HG03066 (cell line): Measurements from ENCODE around the gene SUN1.
A peak's percentile ranks its signal among the peaks of the same experiment; 100 is the strongest.
"Not testable (repeated sequence)": the region's sequence is repeated elsewhere in the genome, so short reads cannot be mapped to it uniquely, and the experiment has no call there.

Source experiments
- ATAC-seq: cut with Tn5 transposase; IDR thresholded peaks from one replicate; pipeline ENCODE4 v1.9.1; 2021; ENCODE audit warnings: low read depth; ENCODE audit not compliant: unreplicated experiment

SUN1 gene

DNA sequence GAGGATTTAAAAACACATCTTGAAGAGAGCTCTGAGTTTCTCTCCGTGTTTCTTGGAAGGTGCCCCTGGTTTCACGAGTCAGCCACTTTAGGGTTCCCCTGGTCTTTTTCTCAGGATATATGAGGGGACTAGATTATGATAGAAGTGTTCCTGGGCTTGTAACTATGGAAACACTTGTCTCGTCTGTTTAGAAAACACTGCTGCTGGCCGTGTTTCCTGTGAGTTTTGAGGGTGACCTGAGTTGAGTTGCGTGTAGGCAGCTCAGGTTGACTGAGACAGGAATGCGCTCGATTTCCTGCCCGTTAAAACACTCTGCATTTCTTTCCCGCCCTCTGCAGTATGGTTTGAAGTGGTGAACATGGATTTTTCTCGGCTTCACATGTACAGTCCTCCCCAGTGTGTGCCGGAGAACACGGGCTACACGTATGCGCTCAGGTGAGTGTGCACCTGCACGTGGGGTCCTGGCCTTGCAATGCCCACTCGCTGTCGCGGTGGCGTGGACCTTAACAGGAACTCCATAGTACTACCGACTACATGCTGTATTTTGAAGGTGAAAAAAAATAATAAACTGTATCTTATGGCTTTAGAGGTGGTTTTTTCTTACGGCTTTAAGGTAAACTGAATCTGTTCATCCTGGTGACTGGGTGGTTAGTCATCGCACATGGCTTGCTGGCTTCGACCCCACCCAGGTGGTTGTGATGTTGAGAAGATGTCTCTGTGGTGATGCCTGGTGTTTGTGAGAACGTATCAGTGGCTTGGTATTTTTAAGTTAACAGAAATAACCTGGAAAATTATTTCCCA is at the start of gene SUN1:
Gene SUN1, plus strand, starts transcription at position 310 of the 801 bp plus-strand sequence. Its CDS starts 49 bp downstream, at position 359.
- peak; percentile 55 for ATAC-seq

GRCh38 chr7:782718-783449 is 49.4 kb upstream of the SUN1 start:
- no peak for ATAC-seq

DNA sequence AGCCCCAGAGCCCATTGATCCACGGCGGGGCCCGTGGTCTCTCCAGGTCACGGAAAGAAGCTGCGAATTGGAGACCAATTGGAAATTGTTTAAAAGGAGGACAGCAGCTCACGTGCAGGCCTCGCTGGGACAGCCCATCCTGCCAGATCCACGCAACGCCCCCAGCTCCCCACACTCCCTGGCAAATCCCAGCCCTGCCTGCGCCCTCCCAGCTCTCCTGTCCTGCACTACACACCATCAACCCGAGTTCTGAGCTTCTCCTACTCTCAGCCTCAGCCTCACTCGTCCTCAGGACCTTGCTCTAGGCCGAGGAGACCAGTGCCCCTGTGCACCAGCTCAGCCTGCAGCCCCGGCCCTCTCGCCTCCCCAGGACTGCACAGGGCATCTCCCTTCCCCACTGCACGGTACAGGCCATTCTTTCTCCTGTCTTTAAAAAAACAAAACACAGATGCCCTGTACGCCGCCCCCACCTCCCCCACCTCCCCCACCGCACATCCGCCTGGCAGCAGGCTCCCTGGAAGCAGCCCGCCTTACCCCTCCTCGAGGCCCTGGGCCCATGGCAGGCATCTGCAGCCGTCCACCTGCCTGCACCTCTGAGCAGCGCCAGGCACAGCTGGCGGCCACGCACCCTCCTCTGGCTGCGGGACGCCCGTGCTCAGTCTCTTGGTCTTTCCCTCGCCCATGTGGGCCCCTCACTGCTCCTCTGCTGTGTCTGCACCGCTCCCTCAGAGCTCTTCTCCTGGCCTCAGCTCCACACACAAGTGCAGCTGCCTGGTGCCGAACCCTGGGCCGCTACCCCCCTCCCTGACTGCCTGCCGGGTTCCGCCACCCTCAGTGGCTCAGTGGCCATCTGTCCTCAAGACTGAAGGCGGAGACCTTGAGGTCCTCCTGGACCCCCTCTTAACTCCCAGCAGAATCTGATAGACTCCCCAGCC is 48.5 kb upstream of the SUN1 start:
- ATAC-seq, result no peak

- no peak for ATAC-seq
These were observed 47.3 kb upstream of the SUN1 start for GRCh38 chr7:784971-785370.

DNA sequence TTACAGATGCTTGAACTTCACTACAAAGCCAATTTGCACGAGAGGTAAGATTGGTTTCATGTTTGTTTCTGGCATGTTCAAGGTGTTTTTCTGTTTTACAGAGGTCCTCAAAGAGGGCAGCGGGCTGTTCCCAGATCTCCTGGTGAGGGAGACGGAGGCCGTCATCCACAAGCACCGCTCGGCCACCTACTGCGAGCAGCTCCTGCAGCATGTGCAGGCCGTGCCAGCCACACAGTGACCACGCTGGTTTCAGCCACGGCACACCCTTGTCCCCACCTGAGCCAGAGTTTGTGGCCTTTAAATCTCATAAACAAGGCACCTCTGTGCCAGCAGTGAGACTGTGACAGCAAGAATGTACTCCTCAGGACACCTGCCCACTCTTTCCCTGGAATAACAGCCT is 46.9 kb upstream of the SUN1 start:
- ATAC-seq, result no peak

- no peak for ATAC-seq
These were observed 45.6 kb upstream of the SUN1 start for GRCh38 chr7:786472-787255.

- no peak for ATAC-seq
These were observed 44.7 kb upstream of the SUN1 start for GRCh38 chr7:787332-788240.

DNA sequence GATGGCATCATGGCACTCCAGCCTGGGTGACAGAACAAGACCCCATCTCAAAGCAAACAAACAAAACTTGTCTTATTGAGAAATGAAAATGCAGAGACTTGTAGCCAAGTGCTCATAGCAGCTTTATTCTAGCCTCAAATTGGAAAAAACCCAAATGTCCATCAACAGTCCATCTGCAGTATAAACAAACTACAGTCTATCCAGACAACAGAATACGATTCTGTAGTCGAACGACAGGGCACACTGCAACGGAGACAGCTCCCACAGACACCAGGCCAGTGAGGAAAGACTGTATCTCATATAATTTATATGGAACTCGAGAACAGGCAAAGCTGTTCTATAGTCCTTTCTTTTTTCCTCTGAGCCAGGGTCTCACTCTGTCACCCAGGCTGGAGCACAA is 40.8 kb upstream of the SUN1 start:
- ATAC-seq, result no peak

DNA sequence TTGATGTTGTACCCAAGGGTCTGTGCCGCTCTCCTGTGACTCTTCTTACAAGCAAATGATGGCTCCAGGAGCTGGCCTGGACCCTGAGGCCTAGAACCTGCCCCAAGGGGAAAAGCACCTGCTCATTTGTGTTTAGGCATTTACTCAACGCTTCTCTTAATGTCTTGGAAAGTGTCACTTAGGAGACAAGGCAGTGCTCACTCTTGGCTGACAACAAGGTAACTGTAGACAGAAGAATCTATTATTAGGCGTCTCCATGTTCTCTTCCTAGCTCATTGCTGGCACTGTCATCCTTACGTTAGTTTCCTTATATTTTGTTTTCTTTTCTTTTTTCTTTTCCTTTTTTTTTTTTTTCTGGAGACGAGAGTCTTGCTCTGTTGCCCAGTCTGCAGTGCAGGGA is 38.1 kb upstream of the SUN1 start:
- ATAC-seq, result no peak

- no peak for ATAC-seq
These were observed 37.5 kb upstream of the SUN1 start for GRCh38 chr7:794671-795329.

DNA sequence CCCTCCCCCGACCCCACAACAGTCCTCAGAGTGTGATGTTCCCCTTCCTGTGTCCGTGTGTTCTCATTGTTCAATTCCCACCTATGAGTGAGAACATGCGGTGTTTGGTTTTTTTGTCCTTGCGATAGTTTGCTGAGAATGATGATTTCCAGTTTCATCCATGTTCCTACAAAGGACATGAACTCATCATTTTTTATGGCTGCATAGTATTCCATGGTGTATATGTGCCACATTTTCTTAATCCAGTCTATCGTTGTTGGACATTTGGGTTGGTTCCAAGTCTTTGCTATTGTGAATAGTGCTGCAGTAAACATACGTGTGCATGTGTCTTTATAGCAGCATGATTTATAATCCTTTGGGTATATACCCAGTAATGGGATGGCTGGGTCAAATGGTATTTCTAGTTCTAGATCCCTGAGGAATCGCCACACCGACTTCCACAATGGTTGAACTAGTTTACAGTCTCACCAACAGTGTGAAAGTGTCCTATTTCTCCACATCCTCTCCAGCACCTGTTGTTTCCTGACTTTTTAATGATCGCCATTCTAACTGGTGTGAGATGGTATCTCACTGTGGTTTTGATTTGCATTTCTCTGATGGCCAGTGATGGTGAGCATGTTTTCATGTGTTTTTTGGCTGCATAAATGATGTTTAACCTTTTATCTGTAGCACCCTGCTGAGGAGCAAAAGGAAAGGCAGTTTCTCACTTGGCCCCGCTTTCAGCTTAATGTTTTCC is 35.7 kb upstream of the SUN1 start:
- not testable (repeated sequence) for ATAC-seq

DNA sequence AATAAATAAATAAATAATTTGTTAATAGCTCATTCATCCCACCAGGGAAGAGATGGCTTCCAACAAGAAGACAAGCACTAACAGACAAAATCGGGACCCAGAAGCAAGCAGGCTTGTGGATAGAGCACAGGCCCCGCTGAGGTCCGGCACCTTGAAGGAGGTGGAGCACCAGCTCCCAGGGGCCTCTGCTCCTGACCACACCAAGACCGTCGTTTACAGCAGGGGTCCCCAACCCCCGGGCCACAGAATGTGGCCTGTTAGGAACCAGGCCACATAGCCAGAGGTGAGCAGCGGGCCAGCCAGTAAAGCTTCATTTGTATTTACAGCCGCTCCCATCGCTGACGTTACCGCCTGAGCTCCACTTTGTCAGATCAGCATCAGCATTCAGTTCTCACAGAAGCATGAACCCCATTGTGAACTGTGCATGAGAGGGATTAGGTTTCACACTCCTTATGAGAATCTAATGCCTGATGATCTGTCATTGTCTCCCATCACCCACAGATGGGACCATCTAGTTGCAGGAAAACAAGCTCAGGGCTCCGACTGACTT is 33.3 kb upstream of the SUN1 start:
- ATAC-seq, result no peak

GRCh38 chr7:800692-801091 is 31.6 kb upstream of the SUN1 start:
- no peak for ATAC-seq

DNA sequence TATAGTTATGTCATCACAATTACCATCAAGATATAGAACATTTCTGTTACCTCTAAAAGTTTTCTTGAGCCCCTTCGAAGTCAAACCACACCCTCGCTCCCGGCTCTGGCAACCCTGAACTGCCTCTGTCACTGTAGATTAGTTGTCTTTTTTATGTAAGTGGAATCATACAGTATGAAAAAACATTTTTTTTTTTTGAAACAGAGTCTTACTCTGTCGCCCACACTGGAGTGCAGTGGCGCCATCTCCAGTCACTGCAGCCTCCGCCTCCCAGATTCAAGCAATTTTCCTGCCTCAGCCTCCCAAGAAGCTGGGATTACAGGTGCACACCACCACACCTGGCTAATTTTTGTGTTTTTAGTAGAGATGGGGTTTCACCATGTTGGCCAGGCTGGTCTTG is 30.9 kb upstream of the SUN1 start:
- ATAC-seq, result not testable (repeated sequence)

DNA sequence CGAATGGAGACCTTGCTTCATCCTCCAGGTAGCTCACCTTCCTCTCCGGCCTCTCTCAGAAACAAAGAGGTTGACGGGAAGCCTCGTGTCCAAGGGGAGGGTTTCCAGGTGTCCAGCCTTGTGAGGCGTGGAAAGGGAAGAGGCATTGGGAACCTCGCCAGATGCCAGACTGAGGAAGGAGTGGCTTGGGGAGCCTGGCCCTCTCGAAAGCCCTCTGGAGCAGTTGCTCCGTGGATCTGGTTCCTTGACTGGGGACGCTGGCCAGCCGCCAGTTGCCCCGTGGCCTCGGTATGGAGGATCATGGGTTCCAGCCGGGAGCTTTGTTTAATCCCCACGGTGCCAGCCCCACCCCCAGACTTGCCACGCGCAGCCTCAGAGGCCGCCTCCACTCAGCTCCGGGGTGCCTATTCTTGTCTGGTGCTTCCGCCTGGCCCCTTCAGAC is 30.3 kb upstream of the SUN1 start:
- no peak for ATAC-seq

DNA sequence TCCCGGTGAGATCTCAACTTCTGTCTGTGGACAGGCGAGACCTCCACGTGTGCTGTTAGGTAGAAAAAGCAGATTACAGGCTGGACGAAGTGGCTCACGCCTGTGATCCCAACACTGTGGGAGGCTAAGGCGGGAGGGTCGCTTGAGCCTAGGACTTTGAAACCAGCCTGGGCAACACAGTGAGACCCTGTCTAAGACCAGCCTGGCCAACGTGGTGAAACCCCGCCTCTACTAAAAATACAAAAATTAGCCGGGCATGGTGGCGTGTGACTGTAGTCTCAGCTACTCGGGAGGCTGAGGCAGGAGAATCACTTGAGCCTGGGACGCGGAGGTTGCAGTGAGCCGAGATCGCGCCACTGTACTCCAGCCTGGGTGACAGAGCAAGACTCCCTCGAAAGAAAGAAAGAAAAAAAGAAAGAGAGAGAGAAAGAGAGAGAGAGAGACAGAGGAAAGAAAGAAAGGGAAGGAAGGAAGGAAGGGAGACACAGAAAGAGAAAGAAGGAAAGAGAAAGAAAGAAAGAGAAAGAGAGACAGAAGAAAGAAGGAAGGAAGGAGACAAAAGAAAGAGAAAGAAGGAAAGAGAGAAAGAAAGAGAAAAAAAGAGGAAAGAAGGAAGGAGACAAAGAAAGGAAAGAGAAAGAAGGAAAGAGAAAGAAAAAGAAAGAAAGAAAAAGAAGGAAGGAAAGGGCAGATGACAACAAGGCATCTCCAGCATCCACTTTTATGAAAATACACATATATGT is 29.6 kb upstream of the SUN1 start:
- ATAC-seq, result no peak

DNA sequence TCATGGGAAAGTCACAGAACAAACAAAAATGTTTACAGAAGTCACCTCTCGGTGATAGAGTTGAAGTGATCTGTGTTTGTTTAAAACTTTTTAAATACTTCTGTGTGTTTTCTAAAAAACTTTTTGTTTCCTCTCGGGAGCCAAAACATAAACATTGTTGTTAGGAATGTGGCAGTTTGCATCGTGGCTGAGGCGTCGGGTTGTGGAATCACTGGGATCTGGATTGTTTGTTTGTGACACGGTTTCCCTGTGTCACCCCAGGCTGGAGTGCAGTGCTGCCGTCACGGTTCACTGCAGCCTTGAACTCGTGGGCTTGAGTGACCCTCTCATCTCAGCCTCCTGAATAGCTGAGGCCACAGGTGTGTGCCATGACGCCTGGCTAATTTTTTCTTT is 29.0 kb upstream of the SUN1 start:
- ATAC-seq, result no peak
